HG03060 (cell line): ENCODE data around the gene NR2E1.

Source experiments
- ATAC-seq: cut with Tn5 transposase; IDR thresholded peaks from one replicate; pipeline ENCODE4 v1.9.1; 2021; ENCODE audit warnings: low read depth, moderate number of reproducible peaks; ENCODE audit not compliant: unreplicated experiment

The NR2E1 gene

DNA sequence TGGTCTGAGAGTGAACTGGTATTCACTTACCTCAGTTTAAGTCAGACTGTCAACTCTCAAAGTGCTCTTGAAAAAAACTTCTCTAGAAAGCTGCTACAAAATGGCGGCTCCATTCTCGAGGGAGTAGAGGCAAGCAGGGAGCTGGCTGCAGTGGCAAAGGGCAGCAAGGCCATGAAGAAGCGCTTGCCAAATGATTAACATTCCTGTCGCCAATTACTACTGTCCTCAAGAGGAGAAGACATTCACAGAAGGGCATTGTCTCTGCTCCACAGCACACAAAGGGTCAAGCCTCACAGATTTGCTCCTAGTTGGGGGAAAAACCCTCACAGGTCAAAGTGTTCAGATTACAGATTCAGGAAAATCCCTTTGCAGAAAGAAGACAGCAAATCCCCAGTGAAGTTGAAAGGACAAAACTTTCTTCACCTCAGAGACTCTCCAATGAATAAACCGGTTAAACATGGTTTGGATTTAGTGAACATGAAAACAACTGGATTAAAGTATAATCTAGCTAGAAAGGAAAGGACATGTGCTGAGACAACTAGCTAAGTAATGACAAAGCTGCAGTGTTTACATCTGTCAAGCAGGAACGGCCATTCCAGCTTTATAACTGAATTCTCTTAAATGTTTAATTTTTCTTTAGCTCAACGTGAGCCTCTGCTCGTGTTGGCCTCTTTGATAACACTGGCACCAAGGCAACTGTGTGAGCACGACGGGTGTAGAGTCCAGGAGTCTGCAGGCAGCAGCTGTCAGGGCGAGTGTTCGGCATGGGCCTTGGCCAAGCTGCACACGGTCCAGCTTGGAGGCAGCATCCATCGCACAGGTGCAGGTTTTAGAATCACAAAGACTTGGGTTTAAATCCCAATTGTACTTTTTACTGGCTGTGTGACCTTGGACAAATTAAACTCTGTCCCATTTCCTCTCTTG is 37.6 kb downstream of the NR2E1 start:
- no peak for ATAC-seq

DNA sequence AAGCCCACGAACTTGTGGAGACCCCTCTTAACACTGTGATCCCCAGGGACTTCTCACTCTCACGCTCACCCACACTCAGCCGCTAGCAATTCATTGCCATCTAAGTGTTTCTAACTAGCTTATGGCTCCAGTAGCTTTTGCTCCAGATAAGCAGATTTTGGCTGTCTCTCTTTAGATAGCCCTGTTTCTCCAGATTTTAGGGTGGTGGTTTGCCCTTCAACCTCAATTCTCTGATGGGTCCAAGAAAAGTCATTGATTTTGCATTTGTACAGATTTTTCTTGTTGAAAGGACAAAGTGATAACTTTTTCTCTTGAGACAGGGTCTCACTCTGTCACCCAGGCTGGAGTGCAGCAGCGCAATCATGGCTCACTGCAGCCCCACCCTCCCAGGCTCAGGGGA is 41.2 kb downstream of the NR2E1 start:
- ATAC-seq: no peak

DNA sequence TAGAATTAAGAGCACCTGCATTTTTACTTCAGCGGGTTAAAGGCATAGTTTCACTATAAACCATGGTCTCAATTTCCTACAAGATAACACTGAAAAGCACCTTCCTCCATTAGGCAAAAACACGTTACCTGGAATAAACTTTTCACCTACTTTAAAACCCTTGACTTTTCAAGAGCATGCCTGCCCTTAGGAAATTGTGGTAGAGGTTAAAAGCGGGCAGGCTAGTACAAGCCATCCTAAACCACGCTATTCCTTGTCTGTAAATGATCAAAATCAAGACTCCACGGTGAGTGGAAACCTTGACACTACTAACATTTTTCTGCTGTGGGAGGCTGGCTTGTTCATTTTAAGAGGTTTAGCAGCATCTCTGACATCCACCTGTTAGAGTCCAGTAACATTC is 43.9 kb downstream of the NR2E1 start:
- ATAC-seq: no peak

DNA sequence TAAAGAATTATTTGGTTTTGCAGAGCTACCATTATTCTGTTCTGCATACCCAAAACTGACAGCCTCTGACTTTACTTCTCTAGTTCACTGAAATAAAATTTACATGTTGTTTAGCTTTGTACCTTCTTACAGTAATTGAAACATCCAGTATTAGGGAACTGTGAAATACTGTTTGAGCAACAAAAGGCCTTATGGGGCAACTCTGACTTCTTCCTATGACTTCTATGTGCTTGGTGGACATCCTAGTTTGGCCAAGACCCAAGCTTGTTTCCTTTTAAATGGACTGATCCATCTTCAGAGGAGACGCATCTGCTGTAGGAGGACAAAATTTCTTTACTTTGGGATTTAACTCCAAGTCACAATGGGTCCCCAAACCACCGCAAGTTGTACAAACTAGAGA is 44.7 kb downstream of the NR2E1 start:
- no peak for ATAC-seq

DNA sequence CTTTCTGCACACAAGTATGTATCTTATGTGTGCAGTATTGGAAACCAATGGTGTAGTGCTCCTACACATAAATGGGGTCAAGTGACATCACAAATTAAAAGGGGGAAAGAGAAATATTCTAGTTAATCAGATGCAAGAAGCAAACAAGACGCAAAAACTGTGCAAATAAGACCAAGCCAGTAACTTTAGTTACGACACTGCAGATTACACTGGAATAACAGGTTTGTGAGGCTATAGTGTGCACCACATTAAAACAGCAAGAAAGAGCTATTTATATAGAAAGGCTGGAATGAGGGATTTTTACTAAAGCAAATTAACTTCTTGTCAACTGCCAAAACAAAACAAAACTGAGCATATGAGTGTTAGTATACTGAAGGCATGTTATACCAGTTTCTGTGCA is 45.8 kb downstream of the NR2E1 start:
- no peak for ATAC-seq

DNA sequence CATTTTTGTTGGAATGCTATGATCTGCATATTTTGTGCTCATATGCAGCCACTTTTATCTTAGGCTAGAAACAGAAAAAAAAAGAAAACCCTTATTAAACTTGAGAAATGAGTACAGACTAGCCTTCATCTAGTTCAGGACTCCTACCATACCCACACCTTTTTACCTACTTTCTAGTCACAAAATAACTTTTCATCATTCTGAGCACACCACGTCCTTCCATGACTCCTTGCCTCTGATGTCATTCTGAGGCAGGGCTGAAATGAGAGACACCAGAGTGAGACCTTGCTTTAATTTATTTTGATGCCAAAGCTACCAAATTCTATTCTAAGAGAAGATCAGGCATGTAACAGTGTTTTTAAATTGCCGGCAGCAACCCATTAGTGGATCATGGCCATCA is 56.2 kb downstream of the NR2E1 start:
- ATAC-seq: no peak

DNA sequence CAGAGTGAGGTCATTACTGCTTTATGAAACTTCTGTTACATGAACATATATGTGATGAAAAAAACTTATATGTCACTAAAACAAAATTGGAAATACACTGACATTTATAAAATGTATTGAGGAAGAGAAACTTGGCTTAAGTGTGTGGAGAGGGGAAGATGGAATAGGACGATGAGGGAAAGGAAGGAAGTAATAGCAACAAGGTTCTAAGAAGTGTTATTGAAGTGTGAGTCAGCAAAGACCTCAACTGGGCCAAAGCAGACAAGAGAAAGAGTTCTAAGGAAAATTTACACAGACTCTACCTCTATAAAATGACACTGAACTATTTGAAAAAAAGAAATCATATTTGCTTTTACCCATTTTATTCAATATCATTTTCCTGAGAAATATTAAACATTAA is 56.7 kb downstream of the NR2E1 start:
- ATAC-seq: no peak

DNA sequence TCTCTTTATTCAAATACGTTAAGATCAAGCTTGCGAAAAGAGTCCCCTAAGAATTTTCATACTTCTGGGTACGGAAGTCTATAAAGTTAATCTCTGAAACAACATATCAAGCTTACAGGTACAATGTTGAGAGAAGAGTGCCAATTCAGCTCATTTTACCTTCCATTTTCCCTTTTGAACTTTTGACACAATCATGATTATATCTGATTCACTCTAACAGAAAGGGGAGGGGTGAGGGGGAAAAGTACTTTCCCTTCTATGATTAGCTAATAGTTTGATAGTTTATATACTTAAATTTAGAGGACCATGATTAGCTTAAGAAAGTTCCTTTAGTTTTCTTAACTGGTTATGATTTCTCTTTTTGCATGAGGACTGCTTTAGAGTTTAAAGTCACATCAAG is 61.5 kb downstream of the NR2E1 start:
- ATAC-seq: no peak

DNA sequence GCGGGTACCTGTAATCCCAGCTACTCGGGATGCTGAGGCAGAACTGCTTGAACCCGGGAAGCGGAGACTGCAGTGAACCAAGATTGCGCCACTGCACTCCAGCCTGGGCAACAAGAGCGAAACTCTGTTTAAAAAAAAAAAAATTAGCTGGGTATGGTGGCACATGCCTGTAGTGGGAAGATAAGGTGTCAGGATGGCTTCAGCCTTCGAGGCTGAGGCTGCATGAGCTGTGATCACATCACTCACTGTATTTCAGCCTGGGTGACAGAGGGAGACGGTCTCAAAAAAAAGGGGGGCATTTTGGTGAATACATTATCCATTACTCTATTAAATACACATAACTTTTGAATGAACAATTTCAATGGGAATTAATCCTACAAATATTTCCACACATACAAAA is 62.6 kb downstream of the NR2E1 start:
- no peak for ATAC-seq

DNA sequence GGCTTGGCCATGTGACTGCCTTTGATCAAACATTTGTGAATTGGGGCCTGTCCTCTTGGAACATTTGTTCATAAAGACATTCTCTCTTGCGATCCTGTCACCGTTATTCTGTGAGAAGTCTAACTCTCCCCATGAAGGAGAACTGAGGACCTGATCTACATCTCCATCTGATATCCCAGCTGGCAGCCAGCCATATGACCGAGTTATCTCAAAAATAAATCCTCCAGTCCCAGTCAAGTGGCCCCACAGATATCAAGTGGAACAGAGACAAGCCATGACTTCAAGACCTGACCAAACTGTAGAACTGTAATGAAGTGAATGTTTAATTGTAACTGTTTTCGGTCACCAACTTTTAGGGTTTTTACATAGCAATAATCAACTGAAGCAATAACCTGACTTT is 69.3 kb downstream of the NR2E1 start:
- ATAC-seq: no peak

DNA sequence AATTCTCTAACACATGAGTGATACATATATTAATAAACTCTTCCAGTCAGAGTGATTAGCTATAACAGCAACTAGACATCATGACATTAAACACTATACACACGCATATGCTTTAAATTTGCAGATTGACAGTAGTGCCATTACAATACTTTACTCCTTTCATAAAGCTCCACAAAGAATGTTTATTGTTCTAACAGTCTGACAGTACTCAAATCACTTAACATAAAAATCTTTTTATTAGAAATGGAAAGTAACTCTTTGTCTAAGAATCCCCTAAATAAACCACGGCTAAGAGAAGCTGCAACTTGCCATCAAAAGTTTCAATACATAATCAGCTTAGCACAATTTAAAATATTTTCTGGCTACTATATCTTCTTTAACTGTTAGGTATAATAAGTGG is 71.0 kb downstream of the NR2E1 start:
- ATAC-seq: no peak

DNA sequence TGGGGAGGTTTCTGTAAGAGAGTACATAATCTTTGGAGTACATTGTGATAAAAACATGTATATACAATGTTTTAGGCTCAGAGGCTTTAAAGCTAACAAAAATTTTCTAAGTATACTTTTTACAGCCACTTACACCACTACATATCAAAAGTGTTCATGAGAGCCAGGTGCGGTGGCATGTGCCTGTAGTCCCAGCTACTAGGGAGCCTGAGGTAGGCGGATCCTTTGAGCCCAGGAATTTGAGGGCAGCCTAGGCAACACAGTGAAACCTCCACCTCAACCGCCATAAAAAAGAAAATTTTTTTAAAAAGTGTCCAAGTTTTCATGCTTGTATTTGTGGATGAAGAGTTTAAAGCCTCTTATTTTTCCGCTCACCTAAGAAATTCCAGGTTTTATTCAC is 72.5 kb downstream of the NR2E1 start:
- no peak for ATAC-seq
